ENCODE measurements around the gene MYO10.

- TF ChIP-seq TCF12 (IDR thresholded peaks at IDR 0.05; ENCODE audit: low read depth) (no peak), NFIC (IDR thresholded peaks at IDR 0.05) (no peak), ZBTB7A (IDR thresholded peaks at IDR 0.05; ENCODE audit: low read depth) (no peak), CEBPB (IDR thresholded peaks at IDR 0.05) (no peak), MAX (IDR thresholded peaks at IDR 0.05) (no peak), EP300 (IDR thresholded peaks at IDR 0.05; ENCODE audit: borderline replicate concordance) (no peak), RAD21 (IDR thresholded peaks at IDR 0.05; ENCODE audit: low read depth) (no peak), TEAD4 (IDR thresholded peaks at IDR 0.05) (no peak)
Measured at GRCh38 chr5:16891033-16891432, 45.1 kb downstream of the MYO10 start.
